ENCODE results near the gene ZDHHC7.
"Not testable (repeated sequence)": the region's sequence is repeated elsewhere in the genome, so short reads cannot be mapped to it uniquely, and the experiment has no call there.

The ZDHHC7 gene

DNA sequence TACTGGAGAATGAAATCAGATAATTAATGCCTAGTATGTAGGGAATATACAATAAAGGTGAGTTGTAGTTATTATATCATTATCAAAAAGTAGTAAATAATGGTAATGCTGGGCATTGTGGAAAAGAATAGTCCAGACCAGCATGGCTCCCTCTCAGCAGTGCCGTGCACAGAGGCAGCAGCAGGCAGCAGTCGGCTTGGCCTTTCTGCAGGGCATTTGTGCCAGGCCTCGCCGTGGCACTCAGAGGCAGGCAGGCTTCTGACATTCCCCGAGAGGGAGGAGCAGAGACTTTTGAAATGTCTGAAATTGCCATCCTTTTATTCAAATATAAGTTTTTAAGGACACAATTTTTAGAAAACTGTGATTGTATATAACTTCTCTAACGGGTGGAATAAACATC lies 31.3 kb upstream of the ZDHHC7 start:
- DNase-seq (ENCODE audit: low read depth) = no peak

DNA sequence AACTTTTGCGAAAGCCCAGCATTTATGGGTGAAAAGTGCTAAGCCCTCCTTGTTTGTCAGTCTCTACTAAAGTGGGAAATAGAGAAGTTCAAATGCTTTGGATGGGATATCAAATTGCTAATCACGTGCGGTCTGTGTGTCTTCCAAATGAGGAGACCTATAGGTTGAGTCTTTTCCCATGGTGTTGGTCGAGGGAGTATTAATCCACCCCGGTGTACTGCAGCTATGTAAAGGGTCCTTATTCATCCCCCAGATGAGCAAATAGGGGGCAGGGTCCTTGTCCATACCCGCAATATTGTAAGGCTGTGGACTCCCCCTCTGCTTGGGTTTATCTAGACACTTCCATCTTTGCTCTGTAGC lies 30.8 kb upstream of the ZDHHC7 start:
- DNase-seq (ENCODE audit: low read depth) = no peak

DNA sequence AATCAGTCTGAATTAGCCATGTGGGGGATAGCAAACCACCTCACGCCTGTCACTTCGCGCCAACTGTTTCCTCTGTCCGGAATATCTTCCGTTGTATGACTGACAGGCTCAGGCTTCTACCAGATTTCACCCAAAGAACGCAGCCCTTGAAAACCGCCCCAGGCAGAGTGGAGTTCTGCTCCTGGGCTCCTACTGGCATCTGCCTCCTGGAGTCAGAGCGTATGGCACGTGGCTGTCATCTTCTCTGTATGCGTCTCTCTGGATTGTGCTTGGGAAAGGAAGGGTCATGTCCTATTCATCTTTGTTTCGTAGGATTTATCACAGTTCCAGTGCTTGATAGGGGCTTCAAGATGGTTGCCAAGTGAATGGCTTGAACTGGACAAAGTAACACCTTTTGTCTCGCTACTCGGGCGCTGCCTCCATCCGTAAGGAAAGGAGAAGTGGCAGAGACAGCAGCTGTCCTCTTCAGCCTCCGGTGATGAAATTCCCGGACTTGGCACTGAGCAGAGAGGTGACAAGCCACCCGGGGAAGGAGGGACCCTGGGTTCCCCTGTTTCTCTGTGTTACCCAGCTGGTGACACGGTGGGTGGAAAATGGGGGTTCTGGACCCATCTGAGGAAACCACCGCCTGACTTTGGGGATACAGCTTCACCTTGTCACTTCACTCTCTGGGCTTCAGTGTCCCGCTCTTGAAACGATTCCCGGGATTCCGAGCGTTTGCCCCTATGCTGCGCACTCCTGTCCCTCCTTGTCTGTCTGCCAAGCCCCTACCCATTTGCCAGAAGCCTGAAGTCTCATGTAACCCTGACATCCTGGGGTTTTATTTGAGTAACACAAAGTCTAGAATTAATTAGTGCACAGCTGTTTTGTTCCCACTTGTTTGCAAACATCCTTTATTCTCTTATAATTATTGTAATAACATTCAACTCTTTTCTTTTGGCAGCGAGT lies 30.2 kb upstream of the ZDHHC7 start:
- DNase-seq (ENCODE audit: low read depth) = no peak

DNA sequence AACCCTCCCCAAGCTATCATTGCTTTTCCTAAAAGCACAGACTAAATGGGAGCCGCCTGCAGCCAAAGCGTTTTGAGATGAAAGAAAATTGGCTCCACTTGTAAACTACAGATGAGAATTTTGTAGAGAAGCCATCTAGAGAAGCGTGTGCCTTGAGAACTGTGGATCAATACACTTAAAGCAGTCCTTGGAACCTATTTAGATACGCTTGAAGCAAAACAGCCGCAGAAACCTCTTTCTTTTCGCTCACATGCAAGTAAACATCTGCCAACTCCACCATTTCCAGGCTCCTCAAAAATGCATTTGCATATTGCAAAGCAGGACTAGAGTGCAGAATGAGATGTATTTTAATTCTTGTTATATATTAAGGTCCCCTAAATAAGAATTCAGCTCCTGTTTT lies 29.4 kb upstream of the ZDHHC7 start:
- DNase-seq (ENCODE audit: low read depth) = no peak

DNA sequence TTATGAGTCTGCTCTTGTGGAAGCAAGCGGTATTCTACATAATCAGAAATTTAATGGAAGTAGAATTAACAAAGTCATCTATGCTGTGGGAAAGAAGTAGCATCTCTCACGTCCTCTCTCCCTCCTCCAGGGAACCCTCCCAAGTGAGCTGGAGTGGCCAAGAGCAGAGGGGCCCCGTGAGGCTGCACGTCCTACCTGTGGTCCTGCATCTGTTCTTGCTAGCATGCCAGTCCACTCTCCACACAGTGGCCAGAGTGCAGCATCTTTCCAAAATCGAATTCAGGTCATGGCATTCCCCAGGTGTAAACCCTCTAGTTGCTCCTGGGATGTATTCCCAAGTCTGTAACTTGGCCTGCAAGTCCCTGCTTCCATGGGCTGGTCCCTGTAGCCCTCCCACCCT lies 26.4 kb upstream of the ZDHHC7 start:
- DNase-seq (ENCODE audit: low read depth) = no peak

DNA sequence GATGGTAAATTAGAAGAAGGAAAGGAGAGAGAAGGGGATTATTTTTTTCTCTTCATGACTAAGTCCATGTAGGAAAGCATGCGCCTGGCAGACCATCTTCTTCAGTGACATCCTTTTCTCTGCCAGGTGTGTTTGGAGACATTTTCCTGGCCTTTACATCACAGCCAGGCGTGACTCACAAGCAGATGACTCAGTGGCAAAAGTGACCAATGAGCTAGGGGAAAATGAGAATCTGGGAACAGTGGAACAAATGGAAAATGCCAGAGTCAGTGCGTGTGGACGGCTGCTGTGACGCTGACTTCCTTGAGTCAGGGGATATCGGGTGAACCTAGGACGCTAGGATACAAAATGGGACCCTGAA lies 25.7 kb upstream of the ZDHHC7 start:
- DNase-seq (ENCODE audit: low read depth) = no peak

DNA sequence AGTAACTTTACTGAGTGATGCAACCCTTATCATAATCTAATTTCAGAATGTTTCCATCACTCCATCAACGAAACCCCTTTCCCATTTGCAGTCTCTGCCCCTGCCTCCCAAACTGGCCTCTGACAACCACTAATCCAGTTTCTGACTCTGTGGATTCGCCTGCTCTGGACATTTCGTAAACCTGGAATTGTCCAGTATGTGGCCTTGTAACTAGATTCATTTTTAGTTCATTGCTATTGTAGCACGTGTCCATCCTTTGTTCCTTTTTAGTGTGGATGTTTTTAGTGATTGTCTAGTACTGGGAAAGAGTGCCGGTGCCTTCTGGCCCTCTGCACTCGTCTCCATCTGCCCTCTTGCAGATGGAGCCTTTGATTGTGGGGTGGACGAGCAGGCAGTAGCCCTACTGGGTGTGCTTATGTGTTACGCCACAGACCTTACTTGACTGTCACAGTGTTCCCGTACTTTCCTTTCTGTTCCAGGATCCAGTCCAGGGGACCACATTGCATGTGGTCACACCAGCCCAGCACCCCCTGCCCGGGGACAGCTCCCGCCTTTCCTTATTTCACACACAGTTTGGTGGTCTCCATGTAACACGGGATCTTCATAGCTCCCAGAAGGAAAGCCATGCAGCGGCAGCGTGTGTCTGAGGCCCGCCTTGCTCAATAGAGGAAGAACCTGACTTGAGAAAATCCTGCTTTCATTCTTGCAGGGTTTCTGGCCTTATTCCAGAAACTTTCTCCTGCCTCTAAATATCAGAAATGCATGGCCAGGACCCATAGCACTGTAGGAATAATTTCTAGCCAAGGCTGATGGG lies 25.1 kb upstream of the ZDHHC7 start:
- DNase-seq (ENCODE audit: low read depth) = no peak

DNA sequence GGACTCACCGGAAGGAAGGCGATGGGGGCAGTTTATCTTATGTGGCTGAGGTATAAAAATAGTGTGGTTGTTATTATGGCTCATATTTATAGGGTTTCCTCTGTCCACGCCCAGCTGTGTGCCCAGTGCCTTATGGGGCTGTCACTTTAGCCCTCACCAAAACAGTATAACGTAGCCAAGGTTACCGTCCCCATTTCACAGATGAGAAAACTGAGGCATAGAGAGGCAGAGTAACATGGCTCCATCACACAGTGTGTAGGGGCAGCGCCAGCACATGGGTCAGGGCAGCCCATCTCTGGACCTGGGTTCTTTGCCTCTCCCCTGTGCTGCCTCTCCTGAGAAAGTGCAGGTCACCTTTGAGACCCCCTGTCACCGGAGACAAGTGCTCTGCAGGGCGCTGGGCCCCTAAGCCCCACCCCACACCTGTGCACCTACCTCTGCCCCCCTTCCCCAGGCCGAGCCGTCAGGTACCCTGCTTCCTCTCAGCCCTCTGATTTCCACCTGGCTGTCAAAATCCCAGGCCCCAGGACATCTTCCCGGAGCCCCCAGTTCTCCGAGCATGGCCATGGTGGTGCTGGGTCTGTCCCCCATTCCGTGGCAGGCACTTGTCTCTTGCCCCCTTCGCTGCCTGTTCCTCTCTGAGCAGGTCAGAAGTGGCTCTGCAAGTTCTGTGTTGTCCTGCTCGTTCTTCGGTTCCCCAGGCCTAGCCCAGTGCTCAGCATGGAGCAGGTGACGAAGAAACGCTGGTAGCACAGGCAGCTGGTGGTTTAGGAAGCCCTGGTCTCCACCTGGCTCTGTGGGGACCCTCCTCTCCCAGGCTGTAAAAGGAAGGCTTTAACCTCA lies 23.5 kb upstream of the ZDHHC7 start:
- DNase-seq (ENCODE audit: low read depth) = no peak

DNA sequence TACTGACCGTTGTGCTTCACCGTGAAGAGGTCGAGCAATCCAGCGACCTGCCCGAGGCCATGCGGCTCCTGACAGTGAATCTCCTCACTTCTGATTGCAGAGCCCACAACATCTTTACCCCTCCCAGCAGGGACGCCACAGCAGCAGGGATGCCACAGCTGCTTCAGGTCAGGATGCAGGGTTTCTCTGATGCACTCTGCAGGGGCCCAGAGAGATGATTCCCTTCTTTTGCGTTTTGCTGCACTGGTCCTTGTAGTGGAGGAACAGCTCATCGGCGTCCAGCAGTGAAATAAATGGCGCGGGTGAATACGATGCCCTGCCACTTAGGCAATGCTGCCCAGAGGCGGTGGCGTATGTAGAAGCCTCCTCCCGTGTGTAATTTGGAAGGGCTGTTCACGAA lies 21.8 kb upstream of the ZDHHC7 start:
- no peak for DNase-seq (ENCODE audit: low read depth)

DNA sequence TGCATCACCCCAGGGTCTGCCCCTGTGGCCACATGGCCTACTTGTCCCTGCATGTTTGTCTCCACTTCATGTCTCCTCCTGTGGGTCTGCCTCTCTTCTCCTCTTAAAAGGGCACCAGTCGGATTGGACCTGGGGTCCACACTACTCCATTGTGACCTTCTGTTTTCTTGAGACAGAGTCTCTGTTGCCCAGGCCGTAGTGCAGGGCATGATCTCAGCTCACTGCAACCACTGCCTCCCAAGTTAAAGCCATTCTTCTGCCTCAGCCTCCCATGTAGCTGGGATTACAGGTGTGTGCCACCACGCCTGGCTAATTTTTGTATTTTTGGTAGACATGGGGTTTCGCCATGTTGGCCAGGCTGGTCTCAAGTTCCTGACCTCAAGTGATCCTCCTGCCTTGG lies 20.9 kb upstream of the ZDHHC7 start:
- DNase-seq (ENCODE audit: low read depth) = not testable (repeated sequence)

DNA sequence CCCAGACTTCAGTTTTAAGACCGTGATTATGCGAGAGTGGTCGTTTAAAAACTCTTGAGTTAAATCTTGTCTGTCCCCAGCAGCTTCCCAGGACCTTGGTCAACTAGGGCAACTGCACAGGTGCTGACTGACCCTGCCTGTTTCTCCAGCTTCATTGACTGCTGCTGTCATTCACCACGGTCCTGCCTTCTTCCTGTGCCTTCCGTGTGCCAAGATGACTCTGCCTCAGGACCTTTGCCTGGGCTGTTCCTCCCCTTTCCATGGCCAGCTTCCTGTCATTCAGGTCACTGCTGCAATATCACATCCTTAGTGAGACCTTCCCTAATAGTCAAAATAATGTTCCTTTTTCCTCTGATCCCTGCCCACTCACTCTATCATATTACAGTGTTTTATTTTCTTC lies 20.1 kb upstream of the ZDHHC7 start:
- no peak for DNase-seq (ENCODE audit: low read depth)

DNA sequence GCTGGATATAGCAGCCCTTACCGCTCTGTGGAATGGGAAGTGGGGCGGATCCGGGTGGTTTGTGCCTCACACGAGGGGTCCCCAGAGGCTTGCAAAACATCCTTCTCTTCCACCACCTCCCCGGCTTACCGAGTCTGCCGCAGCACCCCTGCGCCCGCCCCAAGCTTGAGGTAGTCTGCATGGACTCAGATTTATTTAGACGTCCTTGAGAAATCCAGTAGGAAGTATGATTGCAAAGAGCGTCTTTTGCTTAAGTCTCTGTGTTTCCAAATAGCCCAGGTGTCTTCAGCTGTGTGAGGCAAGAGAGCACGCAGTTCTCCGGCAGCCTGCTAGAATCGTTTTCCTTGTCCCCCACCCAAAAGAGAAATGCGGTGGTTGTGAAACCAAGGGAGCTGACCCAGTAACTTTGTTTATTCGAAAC lies 18.7 kb upstream of the ZDHHC7 start:
- no peak for DNase-seq (ENCODE audit: low read depth)

DNA sequence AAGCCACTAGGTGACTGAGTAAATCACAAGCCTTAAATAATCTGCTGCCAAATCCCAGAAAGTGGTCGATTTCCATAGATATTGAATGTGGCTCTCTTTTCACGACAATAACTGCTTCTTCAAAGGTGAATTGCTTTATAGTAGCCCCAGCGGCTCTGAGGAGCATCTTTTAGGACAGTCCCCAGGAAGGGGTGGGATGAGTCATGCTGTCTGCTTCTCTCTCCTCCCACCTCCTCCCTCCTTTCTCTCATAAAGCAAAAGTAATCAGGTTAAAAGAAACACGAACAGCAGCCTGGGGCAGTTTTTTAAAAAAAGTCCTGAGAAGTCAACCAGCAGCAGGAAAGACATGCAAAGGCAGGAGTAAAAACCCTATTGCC lies 18.1 kb upstream of the ZDHHC7 start:
- DNase-seq (ENCODE audit: low read depth) = no peak

DNA sequence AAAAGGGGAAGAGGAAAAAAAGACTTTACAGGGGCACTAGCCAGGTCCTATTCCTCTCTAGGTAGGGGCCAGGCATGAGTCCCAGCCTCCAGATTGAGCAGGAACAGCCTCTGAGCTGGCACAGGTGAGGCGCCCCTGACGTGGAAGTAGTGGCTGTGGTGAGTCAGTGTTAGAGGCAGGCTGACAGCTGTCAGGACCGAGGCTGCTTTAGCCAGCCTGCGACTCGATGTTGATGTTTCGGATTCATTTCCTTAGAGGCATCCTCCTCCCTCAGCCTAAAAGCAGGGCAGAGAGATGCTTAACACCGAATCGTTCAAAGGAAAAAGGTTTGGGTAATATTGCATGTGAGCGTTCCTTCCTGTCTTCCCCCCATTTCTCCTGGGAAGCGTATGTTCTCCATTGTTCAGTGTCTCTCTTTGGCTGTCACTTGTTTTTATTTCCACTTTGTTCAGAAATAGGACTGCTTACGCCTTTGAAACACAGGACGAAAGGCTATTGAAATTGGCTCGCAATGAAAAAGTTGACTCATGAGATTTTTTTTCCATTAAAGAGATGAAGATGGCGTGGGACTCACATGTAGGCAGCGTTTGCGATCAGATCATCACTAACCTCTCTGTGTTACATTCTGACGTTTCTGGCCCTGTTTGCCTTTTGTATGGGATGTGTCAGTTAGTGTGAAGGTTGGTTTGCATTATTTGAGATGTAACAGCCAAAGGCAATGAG lies 17.5 kb upstream of the ZDHHC7 start:
- peak; percentile 31 for DNase-seq (ENCODE audit: low read depth)

DNA sequence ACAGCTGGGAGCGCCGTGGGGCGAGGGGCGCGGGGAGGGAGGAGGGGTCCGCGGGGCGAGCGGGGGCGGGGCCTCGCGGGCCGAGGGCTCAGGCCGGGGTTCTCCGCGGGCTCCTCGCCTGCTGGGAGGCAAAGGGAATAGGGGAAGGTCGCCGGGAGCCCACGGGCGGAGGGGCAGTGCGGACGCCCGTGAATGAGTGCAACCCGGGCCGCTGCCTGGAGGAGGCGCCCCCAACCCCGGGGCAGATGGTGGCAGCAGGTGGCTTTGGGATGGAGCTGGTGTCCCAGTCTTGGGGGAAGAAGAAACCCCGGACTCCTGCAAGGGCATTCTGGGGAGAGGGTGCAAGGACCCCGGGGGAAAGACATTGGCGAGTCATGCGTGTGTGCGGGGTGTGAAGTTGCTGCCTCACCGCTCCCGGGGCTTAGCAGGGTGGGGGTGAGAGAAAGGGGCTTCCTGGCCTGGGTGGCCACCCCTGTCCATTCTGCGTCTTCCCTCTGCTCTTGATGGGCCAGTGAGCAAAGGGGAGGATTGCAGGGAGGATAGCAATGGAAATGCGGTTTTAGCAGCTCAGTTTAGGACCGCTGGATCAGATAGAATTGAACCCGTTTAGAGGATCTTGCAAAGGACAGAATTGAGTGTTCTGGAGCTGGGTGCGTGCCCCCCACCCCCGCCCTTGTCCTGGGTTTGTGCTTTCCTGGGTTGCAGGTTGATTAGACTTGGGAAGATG lies 16.8 kb upstream of the ZDHHC7 start:
- no peak for DNase-seq (ENCODE audit: low read depth)

DNA sequence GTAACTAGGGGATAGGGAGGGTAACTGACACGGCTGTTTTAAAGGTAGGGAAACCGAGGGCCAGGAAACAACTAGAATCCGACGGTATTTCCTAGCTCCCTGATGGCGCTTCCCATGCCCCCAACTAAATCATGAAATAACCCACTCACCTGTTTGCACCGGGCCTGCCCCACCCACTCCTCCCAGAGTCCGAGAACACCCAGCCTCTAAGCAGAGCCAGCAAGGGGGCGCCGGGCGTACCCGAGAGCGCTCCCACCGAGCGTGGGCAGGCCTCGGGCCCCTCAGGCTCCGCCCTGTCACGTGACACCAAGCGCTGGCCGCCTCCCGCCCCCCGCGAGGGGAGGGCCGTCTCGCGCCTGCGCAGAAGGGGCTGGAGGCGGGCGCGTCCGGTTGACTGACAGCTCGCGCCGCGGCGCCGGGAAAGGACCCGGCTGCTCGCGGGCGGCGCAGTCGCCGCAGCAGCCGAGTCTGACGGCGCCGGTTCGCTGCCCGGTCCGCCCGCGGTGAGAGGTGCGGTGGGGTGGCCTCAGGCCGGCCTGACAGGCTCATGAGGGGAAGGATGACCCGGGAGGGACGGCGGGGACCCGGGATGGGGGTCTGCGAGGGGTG lies 16.1 kb upstream of the ZDHHC7 start, which contains the start of gene KIAA0513:
TSS of gene KIAA0513 (plus strand) at position 447 of the 609 bp plus-strand sequence. CDS start 39,277 bp downstream, outside the sequence.
- DNase-seq (ENCODE audit: low read depth) = peak; percentile 91

DNA sequence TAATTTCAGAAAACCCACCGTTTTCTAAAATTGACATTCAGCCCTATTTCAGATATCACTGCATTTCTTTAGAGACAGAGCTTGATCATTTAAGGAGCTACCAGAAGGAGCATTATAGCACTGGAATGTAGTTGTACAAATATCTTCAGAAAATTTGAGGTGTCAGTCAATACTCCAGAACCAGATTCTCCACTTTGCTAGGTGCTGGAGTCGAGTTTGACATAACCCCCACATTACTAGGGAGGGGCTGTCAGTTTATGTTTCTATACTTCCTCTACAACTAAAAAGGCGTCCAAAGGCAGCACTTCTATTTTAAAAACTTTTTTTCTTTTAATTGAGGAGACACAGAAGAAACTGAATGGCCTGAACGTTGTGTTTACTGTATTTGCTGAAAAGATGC lies 15.4 kb upstream of the ZDHHC7 start:
- no peak for DNase-seq (ENCODE audit: low read depth)

DNA sequence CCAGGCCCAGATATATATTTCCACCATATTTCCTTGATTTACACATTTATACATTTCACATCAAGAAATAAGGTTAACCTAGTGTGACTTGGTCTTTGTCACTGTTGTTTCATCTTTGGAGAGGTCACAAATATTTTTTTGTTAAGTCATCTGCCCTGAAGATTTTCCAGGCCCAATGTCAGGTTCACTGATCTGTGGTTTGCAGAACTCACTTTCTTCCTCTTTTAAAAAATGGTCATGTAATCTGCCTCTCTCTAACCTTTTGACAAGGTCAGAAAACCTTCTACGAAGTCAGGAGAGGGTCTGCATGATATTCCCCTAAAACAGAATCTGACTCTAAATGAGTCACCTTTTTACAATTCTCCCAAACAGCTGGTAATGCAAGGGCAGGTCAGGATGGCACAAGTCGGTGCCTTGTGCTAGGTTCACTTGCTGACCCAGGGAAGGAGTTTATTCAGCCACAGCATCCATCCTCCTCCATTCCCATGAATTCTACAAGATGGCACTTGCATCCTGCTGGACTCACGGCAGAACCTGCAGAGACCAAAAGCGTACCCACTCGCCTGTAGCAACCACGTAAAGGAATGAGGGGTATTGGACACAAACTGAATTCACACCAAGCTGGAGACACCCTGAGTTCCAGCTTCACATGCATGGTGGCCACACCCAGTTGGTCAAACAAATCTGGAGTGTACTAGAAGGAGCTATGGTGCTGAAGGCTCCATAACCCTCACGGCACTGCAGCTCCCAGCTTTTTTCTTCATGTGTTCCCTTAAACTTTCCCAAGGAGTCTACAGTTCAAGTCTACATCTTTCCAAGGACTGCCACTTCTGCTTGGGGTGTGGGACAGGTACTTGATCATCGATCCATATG lies 14.7 kb upstream of the ZDHHC7 start:
- DNase-seq (ENCODE audit: low read depth) = no peak

DNA sequence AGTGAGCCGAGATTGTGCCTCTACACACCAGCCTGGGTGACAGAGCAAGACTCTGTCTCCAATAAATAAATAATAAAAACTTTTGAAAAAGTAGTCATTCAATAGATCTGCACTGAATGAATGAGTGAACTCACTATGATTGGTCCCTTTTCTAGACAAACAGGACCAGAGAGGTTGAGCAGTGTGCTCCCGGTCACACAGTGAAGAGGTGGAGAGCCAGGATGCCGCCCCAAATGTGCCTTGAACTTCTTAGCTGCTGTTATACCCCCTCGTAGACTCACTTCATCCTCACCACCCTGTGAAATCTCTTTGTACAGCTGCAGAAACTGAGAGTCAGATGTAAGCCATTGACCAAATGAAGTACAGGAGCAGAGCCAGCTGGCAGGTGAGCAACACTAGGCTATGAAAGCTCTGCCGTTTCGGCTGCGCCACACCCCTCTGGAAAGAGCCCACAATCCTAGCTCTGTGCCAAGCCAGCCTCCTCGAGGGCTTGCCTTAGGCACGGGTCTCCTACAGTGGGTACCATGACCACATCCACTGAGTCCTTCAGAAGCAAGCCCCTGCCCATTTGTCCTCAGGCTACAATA lies 8.4 kb upstream of the ZDHHC7 start:
- no peak for DNase-seq (ENCODE audit: low read depth)

All from stimulated activated CD8-positive, alpha-beta memory T cell treated with anti-CD3 and anti-CD28 coated beads, Interleukin-7, amount 100 ng/mL, for 24 hours (primary cell).